Stimulated activated CD4-positive, alpha-beta T cell treated with anti-CD3 and anti-CD28 coated beads, Interleukin-2, amount 100 ng/mL, for 24 hours (primary cell): ENCODE data around the gene TGFB2.

ENCODE experiments used
- DNase-seq, 2 donors: peaks; one replicate each; pipeline ENCODE4 v3.0.0-alpha.2; 2020

The TGFB2 gene

GRCh38 chr1:218394989-218395388 is 49.9 kb downstream of the TGFB2 start:
- DNase-seq = no peak

GRCh38 chr1:218395916-218396315 is 50.8 kb downstream of the TGFB2 start:
- no peak for DNase-seq

DNA sequence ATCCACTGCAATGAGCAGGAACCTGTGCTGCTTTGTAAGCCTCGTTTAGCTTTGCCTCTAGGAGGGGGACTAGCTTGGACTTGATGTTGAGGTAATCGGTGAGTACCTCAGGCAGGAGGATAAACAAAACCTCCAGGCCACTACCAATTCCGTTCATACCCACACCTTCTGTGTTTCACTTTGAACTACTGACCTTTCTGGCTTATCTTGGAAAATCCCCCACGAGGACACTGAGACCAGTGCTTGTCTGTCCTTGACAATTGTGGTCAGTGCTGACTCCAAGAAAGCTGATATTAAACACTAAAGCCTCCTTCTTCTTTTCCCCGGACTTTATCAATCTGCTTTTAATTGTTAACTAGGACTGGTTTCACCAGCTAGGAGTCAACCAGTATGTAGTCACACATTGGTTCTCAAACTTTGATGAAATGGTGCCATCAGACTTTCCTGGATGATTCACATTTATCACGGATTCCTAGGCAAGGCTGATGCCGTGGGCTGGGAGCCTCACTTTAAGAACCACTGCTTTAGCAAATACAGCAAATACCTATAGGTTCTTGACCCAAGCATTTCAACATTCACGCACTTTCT is 52.7 kb downstream of the TGFB2 start:
- DNase-seq = no peak

DNA sequence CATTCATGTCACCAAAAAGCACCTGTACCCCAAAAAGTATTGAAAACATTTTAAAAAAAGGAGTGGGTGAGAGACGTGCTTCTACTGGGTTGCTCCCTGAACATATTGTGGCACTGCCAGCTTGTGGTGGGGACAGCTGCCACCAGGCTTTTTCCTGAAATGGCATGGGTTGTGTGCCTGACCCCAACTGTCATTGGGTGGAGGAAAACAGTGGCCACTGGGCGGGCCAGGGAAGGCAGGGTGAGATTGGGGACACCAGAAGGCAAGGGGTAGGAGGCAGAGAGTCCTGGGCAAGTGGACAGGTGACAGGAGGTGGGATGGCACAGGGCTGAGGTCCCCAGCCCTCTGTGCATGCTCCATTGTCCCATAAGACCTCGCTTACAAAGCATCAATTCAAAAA is 55.5 kb downstream of the TGFB2 start:
- DNase-seq = no peak

- DNase-seq = no peak
Measured at GRCh38 chr1:218401441-218401997, 56.4 kb downstream of the TGFB2 start.

- no peak for DNase-seq
Measured at GRCh38 chr1:218401998-218402785, 57.1 kb downstream of the TGFB2 start.

GRCh38 chr1:218402786-218403120 is 57.6 kb downstream of the TGFB2 start:
- no peak for DNase-seq

DNA sequence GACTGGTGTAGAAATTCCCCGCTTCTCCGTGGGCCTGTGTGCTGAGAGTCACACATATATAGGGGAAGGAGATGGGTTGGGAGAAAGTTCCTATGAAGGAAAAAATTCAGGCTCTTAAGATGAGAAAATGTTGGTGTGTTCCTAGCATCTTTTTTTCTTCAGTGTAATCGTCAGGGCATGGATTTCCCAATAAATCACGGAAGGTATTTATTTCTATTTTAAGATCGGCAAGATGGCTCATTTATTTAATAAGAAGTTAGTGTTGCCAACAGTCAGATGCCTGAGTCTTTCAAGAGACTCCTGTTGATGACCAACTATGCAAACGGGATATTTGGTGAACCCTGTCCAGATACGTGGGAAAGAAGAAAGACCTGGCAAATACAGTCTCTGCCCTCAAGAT is 58.2 kb downstream of the TGFB2 start:
- no peak for DNase-seq

DNA sequence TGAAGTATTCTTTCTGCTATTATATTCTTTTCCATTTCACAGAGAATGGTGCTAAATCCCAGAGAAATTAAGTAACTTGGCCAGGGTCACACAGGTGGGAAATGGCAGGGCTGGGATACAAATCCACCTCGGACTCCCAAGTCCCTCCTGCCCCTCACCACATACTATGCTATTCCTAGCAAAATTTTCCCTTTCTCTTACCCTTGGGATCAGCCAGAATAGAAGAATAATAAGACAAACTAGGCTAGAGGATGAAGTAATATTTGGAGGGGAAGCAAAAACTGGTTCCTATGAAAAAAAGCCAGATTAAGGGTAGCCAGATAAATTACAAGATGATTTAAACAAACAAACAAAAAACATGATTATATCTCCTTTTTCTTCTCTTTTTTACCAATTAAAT is 62.5 kb downstream of the TGFB2 start:
- DNase-seq = no peak

- no peak for DNase-seq
Measured at GRCh38 chr1:218408135-218408534, 63.0 kb downstream of the TGFB2 start.

GRCh38 chr1:218408942-218409341 is 63.8 kb downstream of the TGFB2 start:
- DNase-seq = no peak

GRCh38 chr1:218409946-218410510 is 64.9 kb downstream of the TGFB2 start:
- no peak for DNase-seq

DNA sequence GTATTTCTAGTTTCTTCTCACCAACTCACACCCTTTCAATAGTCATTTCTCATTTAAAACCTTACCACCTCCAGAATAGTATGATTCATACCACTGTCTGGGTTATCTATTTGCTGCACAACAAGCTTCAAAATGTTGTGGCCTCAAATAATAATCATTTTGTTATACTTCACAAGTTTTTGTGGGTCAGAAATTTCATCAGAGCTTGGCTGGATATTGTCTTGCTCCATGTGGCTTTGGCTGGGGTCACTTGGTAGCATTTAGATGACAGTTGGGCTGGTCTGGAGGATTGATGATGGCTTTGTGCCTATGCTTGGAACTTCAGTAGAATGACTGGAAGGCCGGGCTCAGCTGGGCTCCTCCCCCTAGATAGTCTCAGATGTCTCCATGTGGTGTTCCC is 66.0 kb downstream of the TGFB2 start:
- DNase-seq = no peak

DNA sequence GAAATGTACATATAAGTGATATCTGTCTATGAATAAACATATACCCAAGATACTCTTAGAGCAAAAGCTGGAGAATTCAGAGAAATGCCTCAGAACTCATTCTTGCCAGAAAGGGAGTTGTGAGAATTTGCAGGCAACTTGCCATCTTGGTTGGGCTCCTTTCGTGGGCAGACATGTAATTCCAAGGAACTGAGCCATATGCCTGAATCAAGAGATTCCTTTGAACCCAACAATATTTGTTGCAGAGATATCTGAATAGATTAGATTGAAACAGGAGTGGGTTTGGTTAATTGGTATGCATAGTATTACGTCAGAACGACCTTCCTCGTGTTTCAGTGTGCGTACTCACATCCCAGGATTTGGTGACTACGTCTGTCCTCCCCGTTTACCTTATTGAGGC is 67.0 kb downstream of the TGFB2 start:
- DNase-seq = no peak

DNA sequence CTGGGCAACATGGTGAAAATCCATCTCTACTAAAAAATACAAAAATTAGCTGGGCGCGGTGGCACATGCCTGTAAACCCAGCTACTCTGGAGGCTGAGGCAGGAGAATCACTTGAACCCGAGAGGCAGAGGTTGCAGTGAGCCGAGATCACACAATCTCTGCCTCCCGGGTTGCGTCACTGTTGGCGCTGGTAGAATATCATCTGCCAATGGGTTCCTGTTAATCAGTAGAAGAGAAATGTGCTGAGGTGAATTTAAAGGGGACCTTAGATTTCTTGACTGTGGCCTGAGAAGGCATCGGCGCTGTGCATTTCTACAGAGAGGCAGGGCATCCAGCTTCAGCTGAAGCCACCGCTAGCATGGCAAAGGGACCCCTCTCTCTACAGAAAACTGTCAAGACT is 68.0 kb downstream of the TGFB2 start:
- DNase-seq = no peak

GRCh38 chr1:218414060-218414728 is 69.1 kb downstream of the TGFB2 start:
- no peak for DNase-seq

DNA sequence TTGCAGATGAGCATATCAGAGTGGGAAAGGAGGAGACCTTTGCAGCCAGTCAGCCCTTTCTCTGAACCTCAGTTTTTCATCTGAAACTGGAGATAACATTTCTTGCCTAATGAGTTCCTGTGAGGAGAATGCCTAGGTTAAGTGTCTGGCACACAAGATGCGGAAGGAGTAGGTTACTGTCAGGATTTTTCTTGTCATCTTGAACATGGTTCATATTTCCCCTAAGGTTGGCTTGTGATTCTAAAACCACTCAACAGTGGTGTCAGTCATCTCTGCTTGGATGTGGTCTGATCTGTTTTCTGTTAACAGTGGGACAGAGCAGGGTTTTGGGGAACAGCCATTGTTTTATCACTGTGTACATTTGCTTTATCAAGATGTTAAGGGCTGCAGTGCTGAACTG is 70.6 kb downstream of the TGFB2 start:
- no peak for DNase-seq

DNA sequence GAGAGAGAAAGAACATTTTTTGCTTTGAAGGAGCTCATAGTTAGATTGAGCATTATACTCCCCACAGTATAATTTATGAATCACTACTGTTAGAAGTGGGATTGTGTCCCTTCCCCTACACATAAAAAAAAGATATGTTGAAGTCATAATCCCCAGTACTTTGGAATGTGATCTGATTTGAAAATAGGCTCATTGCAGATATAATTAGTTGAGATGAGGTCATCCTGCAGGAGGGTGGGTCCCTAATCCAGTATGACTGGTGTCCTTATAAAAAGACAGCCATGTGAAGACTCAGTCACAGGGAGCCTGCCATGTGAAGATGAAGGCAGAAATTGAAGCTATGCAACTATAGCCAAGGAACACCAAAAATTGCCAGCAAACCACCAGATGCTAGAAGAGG is 76.4 kb downstream of the TGFB2 start:
- DNase-seq = no peak

- DNase-seq = no peak
Measured at GRCh38 chr1:218424502-218424901, 79.4 kb downstream of the TGFB2 start.

DNA sequence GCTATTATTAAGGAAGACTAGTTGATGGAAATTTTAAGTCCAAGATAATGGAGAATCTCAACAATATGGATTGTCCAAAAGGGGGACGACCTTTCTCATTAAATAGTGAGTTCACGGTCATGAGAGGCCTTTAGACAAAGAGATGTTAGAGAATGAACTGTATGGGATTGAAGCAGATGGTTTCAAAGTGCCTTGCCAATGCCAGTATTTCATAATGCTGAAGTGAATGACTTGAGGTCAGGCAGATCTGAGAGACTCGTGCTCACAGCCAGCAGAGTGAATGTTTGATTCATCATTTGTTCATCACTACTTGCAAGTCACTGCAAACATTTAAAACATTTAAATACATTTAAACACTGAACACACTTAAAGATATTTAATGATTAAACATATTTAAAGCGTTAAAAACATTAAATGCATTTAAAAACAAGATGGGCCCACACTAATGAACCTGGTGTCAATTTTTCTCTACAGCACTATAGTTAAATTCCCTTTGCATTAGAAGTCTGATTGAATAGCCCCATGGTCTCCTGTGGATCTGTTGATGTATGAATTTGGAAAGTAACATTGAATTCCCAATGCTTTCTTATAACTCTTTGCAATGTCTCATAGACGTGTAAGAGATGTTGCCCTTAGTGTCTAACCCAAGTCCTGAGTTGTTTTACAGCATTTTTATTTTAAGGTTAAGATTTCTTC is 80.7 kb downstream of the TGFB2 start:
- DNase-seq = no peak

GRCh38 chr1:218426343-218426657 is 81.2 kb downstream of the TGFB2 start:
- no peak for DNase-seq

DNA sequence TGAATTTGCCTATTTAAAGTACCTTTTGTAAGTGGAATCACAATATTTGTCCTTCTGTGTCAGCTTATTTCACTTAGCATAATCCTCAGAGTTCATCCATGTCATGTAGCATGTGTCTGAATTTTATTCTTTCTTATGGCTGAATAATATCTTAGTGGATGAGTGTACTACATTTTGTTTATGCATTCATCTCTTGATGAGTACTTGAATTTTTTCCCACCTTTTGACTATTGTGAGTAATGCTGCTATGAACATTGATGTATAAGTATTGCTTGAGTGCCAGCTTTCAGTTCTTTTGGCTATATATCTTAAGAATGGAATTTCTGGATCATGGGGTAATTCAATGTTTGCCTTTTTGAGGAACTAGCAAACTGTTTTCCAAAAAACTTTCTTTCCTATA is 84.2 kb downstream of the TGFB2 start:
- DNase-seq = no peak

GRCh38 chr1:218430346-218430745 is 85.2 kb downstream of the TGFB2 start:
- DNase-seq = no peak
